Measurements from ENCODE around the gene CXADR.

GRCh38 chr21:17527711-17528110 lies 14.9 kb downstream of the CXADR start:
- TF ChIP-seq, protein P1, sequence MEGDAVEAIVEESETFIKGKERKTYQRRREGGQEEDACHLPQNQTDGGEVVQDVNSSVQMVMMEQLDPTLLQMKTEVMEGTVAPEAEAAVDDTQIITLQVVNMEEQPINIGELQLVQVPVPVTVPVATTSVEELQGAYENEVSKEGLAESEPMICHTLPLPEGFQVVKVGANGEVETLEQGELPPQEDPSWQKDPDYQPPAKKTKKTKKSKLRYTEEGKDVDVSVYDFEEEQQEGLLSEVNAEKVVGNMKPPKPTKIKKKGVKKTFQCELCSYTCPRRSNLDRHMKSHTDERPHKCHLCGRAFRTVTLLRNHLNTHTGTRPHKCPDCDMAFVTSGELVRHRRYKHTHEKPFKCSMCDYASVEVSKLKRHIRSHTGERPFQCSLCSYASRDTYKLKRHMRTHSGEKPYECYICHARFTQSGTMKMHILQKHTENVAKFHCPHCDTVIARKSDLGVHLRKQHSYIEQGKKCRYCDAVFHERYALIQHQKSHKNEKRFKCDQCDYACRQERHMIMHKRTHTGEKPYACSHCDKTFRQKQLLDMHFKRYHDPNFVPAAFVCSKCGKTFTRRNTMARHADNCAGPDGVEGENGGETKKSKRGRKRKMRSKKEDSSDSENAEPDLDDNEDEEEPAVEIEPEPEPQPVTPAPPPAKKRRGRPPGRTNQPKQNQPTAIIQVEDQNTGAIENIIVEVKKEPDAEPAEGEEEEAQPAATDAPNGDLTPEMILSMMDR (IDR thresholded peaks at IDR 0.05): no peak
- TF ChIP-seq EZH2 (IDR thresholded peaks at IDR 0.05) (no peak), EZH2phosphoT487 (IDR thresholded peaks at IDR 0.05) (no peak)
